Activated T-cell treated with anti-CD3 and anti-CD28 coated beads, Interleukin-2, amount 50 U/mL, for 4 hours (primary cell): Measurements from ENCODE around the gene GCC2. TPM values are rescaled to one million over a fixed set of nuclear protein-coding genes. Genes with fewer than 3 reads are reported as not detected.
"Not testable (repeated sequence)": the region's sequence is repeated elsewhere in the genome, so short reads cannot be mapped to it uniquely, and the experiment has no call there.

ENCODE experiments used
- ATAC-seq, 2 donors: fragments of 200-7000 bp; cut with Tn5 transposase; one replicate each; pipeline ENCODE4 v1.10.0; 2021
- DNase-seq: peaks from one replicate; pipeline ENCODE4 v3.0.0-alpha.2; 2020
- H3K27me3 Mint-ChIP-seq: one replicate; pipeline ENCODE4 v1.8.0; 2021; ENCODE audit warnings: low read depth, mixed read lengths
- H3K36me3 Mint-ChIP-seq: one replicate; pipeline ENCODE4 v1.8.0; 2022; ENCODE audit warnings: mixed read lengths; ENCODE audit not compliant: insufficient read depth
- H3K4me1 Mint-ChIP-seq: one replicate; pipeline ENCODE4 v1.8.0; 2021; ENCODE audit warnings: low read depth, mixed read lengths
- H3K4me3 Mint-ChIP-seq: one replicate; pipeline ENCODE4 v1.8.0; 2021; ENCODE audit warnings: mild to moderate bottlenecking, moderate library complexity, mixed read lengths
- H3K9me3 Mint-ChIP-seq: one replicate; pipeline ENCODE4 v1.8.0; 2021; ENCODE audit warnings: mixed read lengths
- total RNA-seq, 3 donors: library from RNA; stranded (reverse); gene quantifications; one replicate each; pipeline ENCODE4 v1.2.1, GENCODE V29; 2021

Gene GCC2
- total RNA-seq, 3 donors from 2014 or later = 25.6 to 28.0 (median 27.8) TPM

- no peaks in the 10 kb centered on the region for H3K27me3 Mint-ChIP-seq
- DNase-seq (no peak), ATAC-seq (no peak)
- H3K4me1 Mint-ChIP-seq = no peaks in the 10 kb centered on the region
- no peak overlapping the region for H3K4me3 Mint-ChIP-seq
- no peaks in the 10 kb centered on the region for H3K36me3 Mint-ChIP-seq
- H3K9me3 Mint-ChIP-seq = no peaks in the 10 kb centered on the region
These were observed 104.4 kb downstream of the GCC2 start for GRCh38 chr2:108553209-108553919.

- H3K27me3 Mint-ChIP-seq = no peaks in the 10 kb centered on the region
- H3K36me3 Mint-ChIP-seq = no peaks in the 10 kb centered on the region
- H3K4me3 Mint-ChIP-seq = no peak overlapping the region
- DNase-seq (no peak), ATAC-seq (no peak)
- no peaks in the 10 kb centered on the region for H3K9me3 Mint-ChIP-seq
- no peaks in the 10 kb centered on the region for H3K4me1 Mint-ChIP-seq
These were observed 105.5 kb downstream of the GCC2 start for GRCh38 chr2:108554528-108554927.

DNA sequence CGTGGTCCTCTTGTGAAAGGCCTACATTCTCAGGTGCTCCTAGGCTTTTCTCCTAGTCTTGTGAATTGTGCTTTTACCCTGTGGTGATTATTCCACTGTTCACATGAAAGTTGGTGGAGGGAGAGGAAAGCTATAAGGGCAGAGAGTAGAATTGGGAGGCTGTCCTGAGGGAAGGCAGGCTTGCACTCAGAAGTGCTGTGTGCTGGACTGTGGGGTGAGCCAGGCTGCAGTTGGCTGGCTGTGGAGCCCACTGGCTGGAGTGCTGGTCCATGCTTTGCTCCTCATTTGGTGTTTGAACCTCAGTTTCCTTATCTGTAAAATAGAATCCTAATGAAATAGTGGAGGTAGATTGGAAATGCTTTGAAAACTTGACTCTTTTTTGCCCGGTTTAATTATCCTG lies 106.6 kb downstream of the GCC2 start:
- H3K4me1 Mint-ChIP-seq = no peaks in the 10 kb centered on the region
- H3K27me3 Mint-ChIP-seq = no peaks in the 10 kb centered on the region
- no peaks in the 10 kb centered on the region for H3K9me3 Mint-ChIP-seq
- ATAC-seq = no peak
- no peak for DNase-seq
- no peaks in the 10 kb centered on the region for H3K36me3 Mint-ChIP-seq
- no peak overlapping the region for H3K4me3 Mint-ChIP-seq

- not testable (repeated sequence) for H3K36me3 Mint-ChIP-seq, DNase-seq, H3K27me3 Mint-ChIP-seq, H3K4me3 Mint-ChIP-seq, H3K4me1 Mint-ChIP-seq, ATAC-seq, H3K9me3 Mint-ChIP-seq
These were observed 107.6 kb downstream of the GCC2 start for GRCh38 chr2:108556581-108556980.

Other genes with a start within 250 kb of the GCC2 start
- gene SULT1C3, start 209.2 kb upstream of the GCC2 start, total RNA-seq = not detected
- gene SULT1C2, start 160.3 kb upstream of the GCC2 start, total RNA-seq = not detected
- not detected for gene SULT1C4, start 71.3 kb upstream of the GCC2 start, total RNA-seq
- 10 to 100 TPM; 40.2 to 45.0 (median 41.2) TPM for gene LIMS1, start 85.3 kb downstream of the GCC2 start, total RNA-seq